Panc1 (cell line): ENCODE data around the gene ALKBH3. TPM values are rescaled to one million over a fixed set of nuclear protein-coding genes. Genes with fewer than 3 reads are reported as not detected.

ENCODE experiments used
- ATAC-seq: fragments of 200-7000 bp; cut with Tn5 transposase; 2 replicates; pipeline ENCODE4 v1.9.1; 2020; ENCODE audit warnings: mild to moderate bottlenecking, moderate library complexity
- BruUV-seq: library from RNA; stranded (reverse); fragments of 400-500 nt; replicated peaks from 2 replicates; lab custom pipeline; 2021; lab: Mats Ljungman, UMichigan
- CTCF ChIA-PET: fragments of 300-600 bp; sonication (Branson Sonifier 250); formaldehyde crosslinking; loops from one replicate; lab custom pipeline; 2022; ENCODE audit warnings: antibody characterized with exemption; lab: Charles Lee
- POLR2A ChIA-PET: fragments of 300-600 bp; sonication (Branson Sonifier 250); formaldehyde crosslinking; loops from one replicate; lab custom pipeline; 2022; ENCODE audit warnings: antibody characterized with exemption; lab: Charles Lee
- DNase-seq: peaks from one replicate; pipeline ENCODE4 v3.0.0-alpha.2; 2010; ENCODE audit warnings: low read depth, low spot score
- H3K27ac ChIP-seq: 2 replicates; pipeline ENCODE4 v1.5.1; 2011; ENCODE audit warnings: mild to moderate bottlenecking, low read length, inconsistent platforms
- H3K27me3 ChIP-seq: fragments of 200-500 bp; sonication (Bioruptor generic); 2 replicates; pipeline ENCODE4 v1.6.0; 2014; ENCODE audit warnings: low read length, inconsistent platforms; ENCODE audit not compliant: control insufficient read depth, insufficient read depth
- H3K36me3 ChIP-seq: fragments of 200-500 bp; sonication (Bioruptor generic); 2 replicates; pipeline ENCODE4 v1.5.1; 2014; ENCODE audit warnings: inconsistent platforms, mild to moderate bottlenecking, low read length, moderate library complexity; ENCODE audit not compliant: control insufficient read depth, insufficient read depth
- H3K4me1 ChIP-seq: 2 replicates; pipeline ENCODE4 v1.5.1; 2011; ENCODE audit warnings: inconsistent platforms, mild to moderate bottlenecking, low read length, moderate library complexity; ENCODE audit not compliant: control insufficient read depth, insufficient read depth
- H3K4me3 ChIP-seq, 2 experiments: 2 replicates each; pipeline ENCODE4 v1.5.1; 2011 to 2012; ENCODE audit warnings: low read depth in 2 of 2, low read length in 2 of 2, mild to moderate bottlenecking in 2 of 2, inconsistent platforms in 1 of 2, moderate library complexity in 1 of 2
- H3K9me3 ChIP-seq: fragments of 200-500 bp; sonication (Bioruptor generic); 2 replicates; pipeline ENCODE4 v1.5.1; 2014; ENCODE audit warnings: low read depth, mild to moderate bottlenecking, inconsistent platforms, low read length, moderate library complexity; ENCODE audit not compliant: control insufficient read depth, insufficient read depth
- POLR2AphosphoS5 ChIP-seq: IDR thresholded peaks from 2 replicates; pipeline ENCODE4 v1.6.1; 2012; ENCODE audit warnings: mild to moderate bottlenecking, low read depth, low read length, moderate library complexity
- SIN3A ChIP-seq: IDR thresholded peaks from 2 replicates; pipeline ENCODE4 v1.6.1; 2012; ENCODE audit warnings: low read depth, mild to moderate bottlenecking, low read length, moderate library complexity, borderline replicate concordance; ENCODE audit not compliant: insufficient read depth
- TCF7L2 ChIP-seq: IDR thresholded peaks from 2 replicates; pipeline ENCODE4 v1.6.1; 2011; ENCODE audit warnings: mild to moderate bottlenecking, low read depth, low read length, inconsistent platforms
- in situ Hi-C: cut with HindIII; loops from 2 replicates; pipeline ENCODE4 v1.10.0; 2016; ENCODE audit warnings: low sequenced_read_pairs, low pct_unique_long_range_greater_than_20kb
- intact Hi-C: fragments of 100-400 bp; cut with micrococcal nuclease; formaldehyde crosslinking; loops from one replicate; pipeline ENCODE4 v1.10.0; 2022; ENCODE audit not compliant: unreplicated experiment
- total RNA-seq: library from RNA; stranded (reverse); gene quantifications from one replicate; pipeline ENCODE4 v1.2.1, GENCODE V29; 2021; ENCODE audit not compliant: unreplicated experiment
- TF ChIP-seq, protein P1 (sequence below): fragments of 450-650 bp; IDR thresholded peaks from 2 replicates; pipeline ENCODE4 v1.5.1; 2017; ENCODE audit warnings: mild to moderate bottlenecking
- TF ChIP-seq, protein P2 (sequence below), 2 experiments: IDR thresholded peaks; 2 replicates each; pipeline ENCODE4 v1.6.1; 2011 to 2012; ENCODE audit warnings: low read depth in 2 of 2, control low read depth in 1 of 2, low read length in 1 of 2, mild to moderate bottlenecking in 1 of 2, moderate library complexity in 1 of 2; ENCODE audit not compliant: insufficient read depth in 1 of 2

ALKBH3 gene
- total RNA-seq, 1 experiment from 2014 or later, result 34.4 TPM

DNA sequence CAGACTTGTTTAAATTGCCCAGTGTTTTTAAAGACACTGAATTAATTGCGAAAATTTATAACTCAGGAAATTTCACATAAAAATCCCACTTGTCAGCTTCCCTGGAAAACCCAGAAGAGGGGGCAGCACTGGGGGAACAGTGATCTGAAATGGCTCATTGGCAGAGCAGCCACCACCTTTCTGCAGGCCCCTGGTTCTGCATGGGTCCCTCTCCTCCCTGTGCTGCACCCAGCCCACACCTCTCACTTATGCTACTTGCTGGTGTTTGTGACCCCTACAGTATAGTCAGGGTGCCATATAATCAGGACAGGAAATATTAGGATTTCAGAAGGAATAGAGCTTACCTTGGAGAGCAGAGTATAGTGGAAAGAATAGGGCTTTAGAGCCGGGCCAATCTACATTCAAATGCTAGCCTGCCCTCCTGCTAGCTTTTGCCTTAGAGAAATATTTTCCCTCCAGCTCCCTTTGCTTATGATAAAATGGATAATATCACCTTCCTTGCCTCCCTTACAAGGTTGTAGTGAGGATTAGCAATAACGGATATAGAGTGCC is 33.3 kb downstream of the ALKBH3 start:
- BruUV-seq, result no TSS peak
- Histone ChIP-seq H3K27me3 (no peaks in the 10 kb centered on the region), H3K4me1 (no peaks in the 10 kb centered on the region), H3K4me3 (no peak overlapping the region), H3K27ac (no peak overlapping the region), H3K9me3 (no peaks in the 10 kb centered on the region), H3K36me3 (no peaks in the 10 kb centered on the region; the same call in 1 of the 2 replicates)
- intact Hi-C loops, result no loop called here
- TF ChIP-seq, protein P1, sequence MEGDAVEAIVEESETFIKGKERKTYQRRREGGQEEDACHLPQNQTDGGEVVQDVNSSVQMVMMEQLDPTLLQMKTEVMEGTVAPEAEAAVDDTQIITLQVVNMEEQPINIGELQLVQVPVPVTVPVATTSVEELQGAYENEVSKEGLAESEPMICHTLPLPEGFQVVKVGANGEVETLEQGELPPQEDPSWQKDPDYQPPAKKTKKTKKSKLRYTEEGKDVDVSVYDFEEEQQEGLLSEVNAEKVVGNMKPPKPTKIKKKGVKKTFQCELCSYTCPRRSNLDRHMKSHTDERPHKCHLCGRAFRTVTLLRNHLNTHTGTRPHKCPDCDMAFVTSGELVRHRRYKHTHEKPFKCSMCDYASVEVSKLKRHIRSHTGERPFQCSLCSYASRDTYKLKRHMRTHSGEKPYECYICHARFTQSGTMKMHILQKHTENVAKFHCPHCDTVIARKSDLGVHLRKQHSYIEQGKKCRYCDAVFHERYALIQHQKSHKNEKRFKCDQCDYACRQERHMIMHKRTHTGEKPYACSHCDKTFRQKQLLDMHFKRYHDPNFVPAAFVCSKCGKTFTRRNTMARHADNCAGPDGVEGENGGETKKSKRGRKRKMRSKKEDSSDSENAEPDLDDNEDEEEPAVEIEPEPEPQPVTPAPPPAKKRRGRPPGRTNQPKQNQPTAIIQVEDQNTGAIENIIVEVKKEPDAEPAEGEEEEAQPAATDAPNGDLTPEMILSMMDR, result no peak
- TF ChIP-seq TCF7L2 (no peak), POLR2AphosphoS5 (no peak), SIN3A (no peak)
- TF ChIP-seq, protein P2, sequence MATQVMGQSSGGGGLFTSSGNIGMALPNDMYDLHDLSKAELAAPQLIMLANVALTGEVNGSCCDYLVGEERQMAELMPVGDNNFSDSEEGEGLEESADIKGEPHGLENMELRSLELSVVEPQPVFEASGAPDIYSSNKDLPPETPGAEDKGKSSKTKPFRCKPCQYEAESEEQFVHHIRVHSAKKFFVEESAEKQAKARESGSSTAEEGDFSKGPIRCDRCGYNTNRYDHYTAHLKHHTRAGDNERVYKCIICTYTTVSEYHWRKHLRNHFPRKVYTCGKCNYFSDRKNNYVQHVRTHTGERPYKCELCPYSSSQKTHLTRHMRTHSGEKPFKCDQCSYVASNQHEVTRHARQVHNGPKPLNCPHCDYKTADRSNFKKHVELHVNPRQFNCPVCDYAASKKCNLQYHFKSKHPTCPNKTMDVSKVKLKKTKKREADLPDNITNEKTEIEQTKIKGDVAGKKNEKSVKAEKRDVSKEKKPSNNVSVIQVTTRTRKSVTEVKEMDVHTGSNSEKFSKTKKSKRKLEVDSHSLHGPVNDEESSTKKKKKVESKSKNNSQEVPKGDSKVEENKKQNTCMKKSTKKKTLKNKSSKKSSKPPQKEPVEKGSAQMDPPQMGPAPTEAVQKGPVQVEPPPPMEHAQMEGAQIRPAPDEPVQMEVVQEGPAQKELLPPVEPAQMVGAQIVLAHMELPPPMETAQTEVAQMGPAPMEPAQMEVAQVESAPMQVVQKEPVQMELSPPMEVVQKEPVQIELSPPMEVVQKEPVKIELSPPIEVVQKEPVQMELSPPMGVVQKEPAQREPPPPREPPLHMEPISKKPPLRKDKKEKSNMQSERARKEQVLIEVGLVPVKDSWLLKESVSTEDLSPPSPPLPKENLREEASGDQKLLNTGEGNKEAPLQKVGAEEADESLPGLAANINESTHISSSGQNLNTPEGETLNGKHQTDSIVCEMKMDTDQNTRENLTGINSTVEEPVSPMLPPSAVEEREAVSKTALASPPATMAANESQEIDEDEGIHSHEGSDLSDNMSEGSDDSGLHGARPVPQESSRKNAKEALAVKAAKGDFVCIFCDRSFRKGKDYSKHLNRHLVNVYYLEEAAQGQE (IDR thresholded peaks at IDR 0.05; ENCODE audit: insufficient read depth in 1 of 2, low read depth in 2 of 2, low read length in 1 of 2), result no peak
- in situ Hi-C loops, result no loop called here
- POLR2A ChIA-PET, result no interaction called here
- no peak for ATAC-seq
- DNase-seq, result no peak
- CTCF ChIA-PET, result no interaction called here

GRCh38 chr11:43914466-43914865 is 33.8 kb downstream of the ALKBH3 start:
- ChIA-PET POLR2A (interaction anchor here (0.7 kb wide), 2 partner anchors 8 to 172 kb away, joined by 4 read pairs; no protein-coding TSS in a partner anchor), CTCF (no interaction called here)
- TF ChIP-seq SIN3A (no peak), POLR2AphosphoS5 (no peak), TCF7L2 (no peak)
- TF ChIP-seq, protein P1, result no peak
- TF ChIP-seq, protein P2 (IDR thresholded peaks at IDR 0.05; ENCODE audit: insufficient read depth in 1 of 2, low read depth in 2 of 2, low read length in 1 of 2), result no peak
- Histone ChIP-seq H3K4me3 (no peak overlapping the region), H3K9me3 (no peaks in the 10 kb centered on the region), H3K36me3 (no peaks in the 10 kb centered on the region), H3K4me1 (no peaks in the 10 kb centered on the region), H3K27me3 (no peaks in the 10 kb centered on the region), H3K27ac (no peak overlapping the region)
- intact Hi-C loops (no loop called here), in situ Hi-C loops (no loop called here)
- BruUV-seq, result no TSS peak
- DNase-seq (no peak), ATAC-seq (no peak)
